Measurements from ENCODE around the gene NAIP.
"Not testable (repeated sequence)": the region's sequence is repeated elsewhere in the genome, so short reads cannot be mapped to it uniquely, and the experiment has no call there.

NAIP gene

GRCh38 chr5:71044808-71045207 is 19.7 kb upstream of the NAIP start:
- H3K4ac ChIP-seq (ENCODE audit: low read depth in 1 of 2, low read length in 2 of 2); H3K27me3 ChIP-seq (ENCODE audit: control insufficient read depth in 1 of 2, insufficient read depth in 1 of 2, low read length in 2 of 2); H2AFZ ChIP-seq (ENCODE audit: low read depth, low read length); H3K4me1 ChIP-seq (ENCODE audit: control insufficient read depth, insufficient read depth, low read depth, low read length); DNase-seq; H2AK5ac ChIP-seq (ENCODE audit: low read length, severe bottlenecking); H3K27ac ChIP-seq (ENCODE audit: low read length, poor library complexity, severe bottlenecking); H3K18ac ChIP-seq (ENCODE audit: low read depth in 1 of 2, low read length in 2 of 2); H3K4me2 ChIP-seq (ENCODE audit: low read length, poor library complexity, severe bottlenecking); H2BK15ac ChIP-seq (ENCODE audit: low read depth, poor library complexity, severe bottlenecking); H3K9me3 ChIP-seq (ENCODE audit: control insufficient read depth, low read length); H3K36me3 ChIP-seq (ENCODE audit: control insufficient read depth in 1 of 2, insufficient read depth in 2 of 2, low read depth in 1 of 2, low read length in 2 of 2); H2BK12ac ChIP-seq (ENCODE audit: low read length in 2 of 2); H4K8ac ChIP-seq (ENCODE audit: low read length); H4K91ac ChIP-seq (ENCODE audit: low read length); H3K9ac ChIP-seq (ENCODE audit: low read length); H3K23ac ChIP-seq (ENCODE audit: low read length in 2 of 2); H3K4me3 ChIP-seq (ENCODE audit: insufficient read depth in 1 of 2, low read depth in 1 of 2, low read length in 2 of 2); H2BK5ac ChIP-seq (ENCODE audit: low read depth, low read length, poor library complexity, severe bottlenecking); H3K79me1 ChIP-seq (replicated peaks; ENCODE audit: low read length, poor library complexity, severe bottlenecking); H2BK120ac ChIP-seq (ENCODE audit: low read depth, low read length); H3K14ac ChIP-seq (ENCODE audit: low read length in 2 of 2): not testable (repeated sequence)
- no CpG with 5 or more reads among the region's 2 CpGs for WGBS

- H3K9ac ChIP-seq (ENCODE audit: low read length); H3K27ac ChIP-seq (ENCODE audit: low read length, poor library complexity, severe bottlenecking); H3K4me3 ChIP-seq (ENCODE audit: insufficient read depth in 1 of 2, low read depth in 1 of 2, low read length in 2 of 2); H2BK5ac ChIP-seq (ENCODE audit: low read depth, low read length, poor library complexity, severe bottlenecking); DNase-seq; H4K91ac ChIP-seq (ENCODE audit: low read length); H2BK120ac ChIP-seq (ENCODE audit: low read depth, low read length); H2AK5ac ChIP-seq (ENCODE audit: low read length, severe bottlenecking); H2AFZ ChIP-seq (ENCODE audit: low read depth, low read length); H3K18ac ChIP-seq (ENCODE audit: low read depth in 1 of 2, low read length in 2 of 2); H2BK15ac ChIP-seq (ENCODE audit: low read depth, poor library complexity, severe bottlenecking); H3K4me2 ChIP-seq (ENCODE audit: low read length, poor library complexity, severe bottlenecking); H3K36me3 ChIP-seq (ENCODE audit: control insufficient read depth in 1 of 2, insufficient read depth in 2 of 2, low read depth in 1 of 2, low read length in 2 of 2); H3K27me3 ChIP-seq (ENCODE audit: control insufficient read depth in 1 of 2, insufficient read depth in 1 of 2, low read length in 2 of 2); H3K4ac ChIP-seq (ENCODE audit: low read depth in 1 of 2, low read length in 2 of 2); H2BK12ac ChIP-seq (ENCODE audit: low read length in 2 of 2); H3K14ac ChIP-seq (ENCODE audit: low read length in 2 of 2); H3K4me1 ChIP-seq (ENCODE audit: control insufficient read depth, insufficient read depth, low read depth, low read length); H3K9me3 ChIP-seq (ENCODE audit: control insufficient read depth, low read length); H4K8ac ChIP-seq (ENCODE audit: low read length); H3K23ac ChIP-seq (ENCODE audit: low read length in 2 of 2); H3K79me1 ChIP-seq (replicated peaks; ENCODE audit: low read length, poor library complexity, severe bottlenecking): not testable (repeated sequence)
- no CpG with 5 or more reads among the region's 2 CpGs for WGBS
These were observed 19.0 kb upstream of the NAIP start for GRCh38 chr5:71044128-71044527.

- H3K4me1 ChIP-seq (ENCODE audit: control insufficient read depth, insufficient read depth, low read depth, low read length); H3K4ac ChIP-seq (ENCODE audit: low read depth in 1 of 2, low read length in 2 of 2); DNase-seq; H3K14ac ChIP-seq (ENCODE audit: low read length in 2 of 2); H3K18ac ChIP-seq (ENCODE audit: low read depth in 1 of 2, low read length in 2 of 2); H2AFZ ChIP-seq (ENCODE audit: low read depth, low read length); H3K36me3 ChIP-seq (ENCODE audit: control insufficient read depth in 1 of 2, insufficient read depth in 2 of 2, low read depth in 1 of 2, low read length in 2 of 2); H3K27me3 ChIP-seq (ENCODE audit: control insufficient read depth in 1 of 2, insufficient read depth in 1 of 2, low read length in 2 of 2); H3K4me3 ChIP-seq (ENCODE audit: insufficient read depth in 1 of 2, low read depth in 1 of 2, low read length in 2 of 2); H3K9me3 ChIP-seq (ENCODE audit: control insufficient read depth, low read length); H2BK5ac ChIP-seq (ENCODE audit: low read depth, low read length, poor library complexity, severe bottlenecking); H3K9ac ChIP-seq (ENCODE audit: low read length); H3K23ac ChIP-seq (ENCODE audit: low read length in 2 of 2); H3K4me2 ChIP-seq (ENCODE audit: low read length, poor library complexity, severe bottlenecking); H3K27ac ChIP-seq (ENCODE audit: low read length, poor library complexity, severe bottlenecking); H3K79me1 ChIP-seq (replicated peaks; ENCODE audit: low read length, poor library complexity, severe bottlenecking); H2AK5ac ChIP-seq (ENCODE audit: low read length, severe bottlenecking); H4K91ac ChIP-seq (ENCODE audit: low read length); H2BK15ac ChIP-seq (ENCODE audit: low read depth, poor library complexity, severe bottlenecking); H2BK120ac ChIP-seq (ENCODE audit: low read depth, low read length); H2BK12ac ChIP-seq (ENCODE audit: low read length in 2 of 2); H4K8ac ChIP-seq (ENCODE audit: low read length): not testable (repeated sequence)
- WGBS: no CpG with 5 or more reads among the region's 7 CpGs
These were observed 6.1 kb upstream of the NAIP start for GRCh38 chr5:71031046-71031776.

- H3K4me3 ChIP-seq (ENCODE audit: insufficient read depth in 1 of 2, low read depth in 1 of 2, low read length in 2 of 2); H2AFZ ChIP-seq (ENCODE audit: low read depth, low read length); H3K14ac ChIP-seq (ENCODE audit: low read length in 2 of 2); H3K27me3 ChIP-seq (ENCODE audit: control insufficient read depth in 1 of 2, insufficient read depth in 1 of 2, low read length in 2 of 2); H3K4me2 ChIP-seq (ENCODE audit: low read length, poor library complexity, severe bottlenecking); H3K18ac ChIP-seq (ENCODE audit: low read depth in 1 of 2, low read length in 2 of 2); DNase-seq; H2BK120ac ChIP-seq (ENCODE audit: low read depth, low read length); H2BK12ac ChIP-seq (ENCODE audit: low read length in 2 of 2); H3K79me1 ChIP-seq (replicated peaks; ENCODE audit: low read length, poor library complexity, severe bottlenecking); H3K4me1 ChIP-seq (ENCODE audit: control insufficient read depth, insufficient read depth, low read depth, low read length); H2AK5ac ChIP-seq (ENCODE audit: low read length, severe bottlenecking); H3K36me3 ChIP-seq (ENCODE audit: control insufficient read depth in 1 of 2, insufficient read depth in 2 of 2, low read depth in 1 of 2, low read length in 2 of 2); H2BK5ac ChIP-seq (ENCODE audit: low read depth, low read length, poor library complexity, severe bottlenecking); H4K8ac ChIP-seq (ENCODE audit: low read length); H2BK15ac ChIP-seq (ENCODE audit: low read depth, poor library complexity, severe bottlenecking); H3K9me3 ChIP-seq (ENCODE audit: control insufficient read depth, low read length); H3K23ac ChIP-seq (ENCODE audit: low read length in 2 of 2); H4K91ac ChIP-seq (ENCODE audit: low read length); H3K27ac ChIP-seq (ENCODE audit: low read length, poor library complexity, severe bottlenecking); H3K9ac ChIP-seq (ENCODE audit: low read length); H3K4ac ChIP-seq (ENCODE audit: low read depth in 1 of 2, low read length in 2 of 2): not testable (repeated sequence)
- no CpG with 5 or more reads among the region's 6 CpGs for WGBS
These were observed 4.5 kb downstream of the NAIP start for GRCh38 chr5:71020643-71021042.

All from mesenchymal stem cell (in vitro differentiated cells and primary cell).